ENCODE results near the gene NTSR1.

- TF ChIP-seq POLR2A (IDR thresholded peaks at IDR 0.05) (no peak), CTCF (IDR thresholded peaks at IDR 0.05) (no peak), POLR2AphosphoS5 (IDR thresholded peaks at IDR 0.05) (no peak), EP300 (IDR thresholded peaks at IDR 0.05; ENCODE audit: low read depth) (no peak)
Observed at GRCh38 chr20:62774762-62775161, 66.1 kb downstream of the NTSR1 start.
